ENCODE data around the gene BBS7.

DNA sequence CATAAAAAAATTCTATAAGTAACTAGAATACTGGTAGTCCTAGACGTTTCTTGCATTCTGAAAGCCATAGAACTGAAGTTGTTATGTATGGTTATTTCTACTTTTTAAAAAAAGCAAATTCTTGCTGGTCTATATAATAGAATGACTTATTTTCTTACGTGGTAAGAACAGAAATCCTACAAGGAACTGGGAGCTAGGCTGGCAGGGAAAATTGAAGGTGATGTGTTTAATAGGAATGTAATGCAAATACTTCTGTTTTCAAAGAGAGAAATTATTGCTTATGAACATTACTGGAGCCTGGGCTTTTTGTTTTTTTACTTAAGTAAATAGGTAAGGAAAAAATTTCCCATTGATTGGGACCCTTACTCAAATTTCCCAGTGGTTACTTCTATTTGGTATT is 55.5 kb downstream of the BBS7 start:
- TF ChIP-seq, protein P1, sequence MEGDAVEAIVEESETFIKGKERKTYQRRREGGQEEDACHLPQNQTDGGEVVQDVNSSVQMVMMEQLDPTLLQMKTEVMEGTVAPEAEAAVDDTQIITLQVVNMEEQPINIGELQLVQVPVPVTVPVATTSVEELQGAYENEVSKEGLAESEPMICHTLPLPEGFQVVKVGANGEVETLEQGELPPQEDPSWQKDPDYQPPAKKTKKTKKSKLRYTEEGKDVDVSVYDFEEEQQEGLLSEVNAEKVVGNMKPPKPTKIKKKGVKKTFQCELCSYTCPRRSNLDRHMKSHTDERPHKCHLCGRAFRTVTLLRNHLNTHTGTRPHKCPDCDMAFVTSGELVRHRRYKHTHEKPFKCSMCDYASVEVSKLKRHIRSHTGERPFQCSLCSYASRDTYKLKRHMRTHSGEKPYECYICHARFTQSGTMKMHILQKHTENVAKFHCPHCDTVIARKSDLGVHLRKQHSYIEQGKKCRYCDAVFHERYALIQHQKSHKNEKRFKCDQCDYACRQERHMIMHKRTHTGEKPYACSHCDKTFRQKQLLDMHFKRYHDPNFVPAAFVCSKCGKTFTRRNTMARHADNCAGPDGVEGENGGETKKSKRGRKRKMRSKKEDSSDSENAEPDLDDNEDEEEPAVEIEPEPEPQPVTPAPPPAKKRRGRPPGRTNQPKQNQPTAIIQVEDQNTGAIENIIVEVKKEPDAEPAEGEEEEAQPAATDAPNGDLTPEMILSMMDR (IDR thresholded peaks at IDR 0.05; ENCODE audit: poor library complexity, severe bottlenecking), result no peak
- TF ChIP-seq SMC3 (conservative IDR thresholded peaks at IDR 0.05; ENCODE audit: poor library complexity), result no peak
- no peak for TF ChIP-seq EP300 (conservative IDR thresholded peaks at IDR 0.05; ENCODE audit: poor library complexity, severe bottlenecking)
- no peak for TF ChIP-seq EZH2 (IDR thresholded peaks at IDR 0.05; ENCODE audit: borderline replicate concordance, insufficient read depth, low read length, poor library complexity, severe bottlenecking)
- TF ChIP-seq, protein P2, sequence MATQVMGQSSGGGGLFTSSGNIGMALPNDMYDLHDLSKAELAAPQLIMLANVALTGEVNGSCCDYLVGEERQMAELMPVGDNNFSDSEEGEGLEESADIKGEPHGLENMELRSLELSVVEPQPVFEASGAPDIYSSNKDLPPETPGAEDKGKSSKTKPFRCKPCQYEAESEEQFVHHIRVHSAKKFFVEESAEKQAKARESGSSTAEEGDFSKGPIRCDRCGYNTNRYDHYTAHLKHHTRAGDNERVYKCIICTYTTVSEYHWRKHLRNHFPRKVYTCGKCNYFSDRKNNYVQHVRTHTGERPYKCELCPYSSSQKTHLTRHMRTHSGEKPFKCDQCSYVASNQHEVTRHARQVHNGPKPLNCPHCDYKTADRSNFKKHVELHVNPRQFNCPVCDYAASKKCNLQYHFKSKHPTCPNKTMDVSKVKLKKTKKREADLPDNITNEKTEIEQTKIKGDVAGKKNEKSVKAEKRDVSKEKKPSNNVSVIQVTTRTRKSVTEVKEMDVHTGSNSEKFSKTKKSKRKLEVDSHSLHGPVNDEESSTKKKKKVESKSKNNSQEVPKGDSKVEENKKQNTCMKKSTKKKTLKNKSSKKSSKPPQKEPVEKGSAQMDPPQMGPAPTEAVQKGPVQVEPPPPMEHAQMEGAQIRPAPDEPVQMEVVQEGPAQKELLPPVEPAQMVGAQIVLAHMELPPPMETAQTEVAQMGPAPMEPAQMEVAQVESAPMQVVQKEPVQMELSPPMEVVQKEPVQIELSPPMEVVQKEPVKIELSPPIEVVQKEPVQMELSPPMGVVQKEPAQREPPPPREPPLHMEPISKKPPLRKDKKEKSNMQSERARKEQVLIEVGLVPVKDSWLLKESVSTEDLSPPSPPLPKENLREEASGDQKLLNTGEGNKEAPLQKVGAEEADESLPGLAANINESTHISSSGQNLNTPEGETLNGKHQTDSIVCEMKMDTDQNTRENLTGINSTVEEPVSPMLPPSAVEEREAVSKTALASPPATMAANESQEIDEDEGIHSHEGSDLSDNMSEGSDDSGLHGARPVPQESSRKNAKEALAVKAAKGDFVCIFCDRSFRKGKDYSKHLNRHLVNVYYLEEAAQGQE (IDR thresholded peaks at IDR 0.05; ENCODE audit: borderline replicate concordance), result no peak

Data from neural cell (in vitro differentiated cells).